Activated T-cell treated with anti-CD3 and anti-CD28 coated beads, Interleukin-2, amount 50 U/mL, for 1 hour (primary cell): ENCODE data around the gene AHCYL2.
"Not testable (repeated sequence)": the region's sequence is repeated elsewhere in the genome, so short reads cannot be mapped to it uniquely, and the experiment has no call there.

Source experiments
- DNase-seq: peaks from one replicate; pipeline ENCODE4 v3.0.0-alpha.2; 2020

Gene AHCYL2

DNA sequence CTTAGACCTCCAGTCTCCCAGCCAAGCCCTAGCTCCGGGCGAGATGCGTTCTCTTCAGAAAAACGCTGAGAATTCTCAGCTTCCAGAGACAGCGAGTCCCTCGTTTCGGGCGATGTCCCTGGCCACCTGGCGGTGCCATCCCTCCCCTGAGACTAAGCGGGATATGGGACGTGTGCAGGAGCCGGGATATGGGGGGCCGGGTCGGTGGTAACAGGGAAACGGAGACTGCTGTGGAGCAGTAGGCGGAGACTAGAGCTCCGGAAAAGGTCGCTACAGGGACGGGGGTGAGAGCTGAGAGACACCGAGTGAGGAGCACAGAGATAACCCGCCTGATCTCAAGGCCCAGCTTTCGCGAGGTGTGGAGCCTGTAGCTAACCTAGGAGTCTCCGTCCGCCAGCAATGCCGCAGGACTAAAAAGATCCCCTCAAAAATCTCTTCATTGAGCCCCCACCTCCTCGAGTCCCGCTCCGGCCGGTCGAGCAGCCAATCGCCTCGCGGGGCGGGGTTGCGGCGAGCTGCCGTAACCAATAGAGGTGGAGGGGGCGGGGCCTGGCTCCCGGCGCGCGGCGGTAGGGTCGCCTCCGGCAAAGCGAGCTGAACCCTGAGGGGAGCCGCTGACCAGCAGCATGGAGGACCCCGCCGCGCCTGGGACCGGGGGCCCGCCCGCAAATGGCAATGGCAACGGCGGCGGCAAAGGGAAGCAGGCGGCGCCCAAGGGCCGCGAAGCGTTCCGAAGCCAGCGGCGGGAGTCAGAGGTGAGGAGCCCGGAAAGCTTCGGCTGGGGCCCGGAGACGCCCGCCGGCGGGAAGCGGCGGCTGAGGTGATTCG is 209.2 kb downstream of the AHCYL2 start, which contains the start of gene STRIP2:
Gene STRIP2 (plus strand): TSS at position 586 of the 828 bp plus-strand sequence. CDS start 41 bp downstream, at position 627.
- DNase-seq, result peak; percentile 91

DNA sequence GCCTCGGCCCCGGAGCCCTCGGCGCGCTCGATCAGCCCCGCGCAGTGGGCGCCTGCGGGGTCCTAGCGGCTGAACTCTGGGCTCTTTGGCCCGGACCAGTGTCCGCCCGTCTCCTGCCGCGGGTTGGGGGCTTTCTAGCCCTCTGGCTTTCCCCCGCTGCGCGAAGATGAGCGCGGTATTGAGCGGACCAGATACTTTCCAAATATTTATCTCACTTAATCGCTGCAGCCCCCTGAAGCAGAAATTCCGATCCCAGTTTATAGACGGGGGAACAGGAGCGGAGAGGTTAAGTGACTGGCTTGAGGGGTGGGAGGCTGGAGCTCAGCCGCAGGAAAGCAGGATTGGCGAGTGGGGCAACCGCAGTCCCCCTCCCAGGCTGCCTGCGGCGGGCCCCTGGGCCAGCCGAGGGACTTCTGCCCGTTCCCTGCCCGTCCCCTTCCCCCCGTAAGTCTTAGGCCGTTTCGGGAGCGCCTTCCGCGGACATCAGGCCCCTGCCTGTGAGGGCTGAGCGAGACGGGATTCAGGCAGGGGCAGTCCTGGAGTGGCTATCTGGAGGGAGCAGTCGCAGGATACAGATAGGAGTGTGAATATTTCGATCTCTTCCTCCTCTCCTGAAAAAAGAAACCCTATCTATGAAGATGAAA is 210.0 kb downstream of the AHCYL2 start:
- DNase-seq, result no peak

- DNase-seq, result no peak
These were observed 210.6 kb downstream of the AHCYL2 start for GRCh38 chr7:129435414-129435829.

DNA sequence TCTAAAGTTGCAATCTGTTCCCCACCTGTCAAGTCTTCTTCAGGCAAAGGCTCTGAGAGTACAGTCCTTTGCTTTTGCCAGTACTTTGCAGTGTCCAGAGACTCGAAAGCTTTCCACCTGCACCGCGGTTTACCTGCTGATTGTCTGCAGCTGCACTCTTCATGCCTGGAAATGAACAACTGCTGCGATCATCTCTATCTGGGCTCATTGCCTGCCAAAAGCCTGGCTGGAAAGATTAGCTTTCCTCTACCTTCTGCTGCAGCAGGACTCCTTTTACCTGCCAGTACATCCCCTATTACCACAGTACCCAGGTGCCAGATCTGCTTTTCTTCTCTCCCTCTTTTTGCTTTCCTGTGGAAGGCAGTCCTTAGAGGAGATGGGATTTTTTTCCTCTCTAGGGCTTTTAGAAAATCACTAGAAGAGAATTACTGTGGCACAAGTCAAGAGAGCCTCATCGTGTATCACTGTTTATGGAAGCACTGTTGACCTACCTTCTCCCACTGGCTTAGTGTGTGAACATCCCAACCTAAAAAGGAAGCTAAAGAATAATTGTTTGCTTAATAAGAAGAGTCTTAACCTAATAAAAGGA is 211.6 kb downstream of the AHCYL2 start:
- no peak for DNase-seq

GRCh38 chr7:129437190-129437589 is 212.4 kb downstream of the AHCYL2 start:
- DNase-seq, result no peak

DNA sequence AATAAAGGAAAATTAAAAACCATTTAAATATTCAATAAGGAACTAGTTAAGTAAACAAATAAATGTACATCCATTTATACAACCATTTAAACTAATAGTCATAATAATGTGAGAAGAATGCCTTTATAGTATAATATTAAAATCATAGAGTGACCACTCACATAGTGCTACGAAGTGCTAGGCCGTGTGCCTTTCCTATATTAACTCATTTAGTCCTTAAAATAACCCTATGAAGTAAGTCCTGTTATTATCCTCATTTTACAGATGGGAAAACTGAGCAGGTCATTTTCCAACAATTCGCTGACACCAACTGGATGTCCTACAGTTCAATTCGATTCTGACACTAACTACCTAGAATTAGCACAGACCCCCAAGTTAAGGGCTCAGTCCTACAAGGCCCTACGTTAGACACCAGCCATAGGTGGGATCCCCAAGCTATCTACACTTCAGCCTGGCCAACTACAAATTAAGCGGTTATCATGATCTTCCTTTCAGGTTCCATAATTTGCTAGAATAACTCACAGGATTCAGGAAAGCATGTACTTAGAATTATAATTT is 213.5 kb downstream of the AHCYL2 start:
- no peak for DNase-seq

GRCh38 chr7:129438839-129439651 is 214.2 kb downstream of the AHCYL2 start:
- DNase-seq, result no peak

DNA sequence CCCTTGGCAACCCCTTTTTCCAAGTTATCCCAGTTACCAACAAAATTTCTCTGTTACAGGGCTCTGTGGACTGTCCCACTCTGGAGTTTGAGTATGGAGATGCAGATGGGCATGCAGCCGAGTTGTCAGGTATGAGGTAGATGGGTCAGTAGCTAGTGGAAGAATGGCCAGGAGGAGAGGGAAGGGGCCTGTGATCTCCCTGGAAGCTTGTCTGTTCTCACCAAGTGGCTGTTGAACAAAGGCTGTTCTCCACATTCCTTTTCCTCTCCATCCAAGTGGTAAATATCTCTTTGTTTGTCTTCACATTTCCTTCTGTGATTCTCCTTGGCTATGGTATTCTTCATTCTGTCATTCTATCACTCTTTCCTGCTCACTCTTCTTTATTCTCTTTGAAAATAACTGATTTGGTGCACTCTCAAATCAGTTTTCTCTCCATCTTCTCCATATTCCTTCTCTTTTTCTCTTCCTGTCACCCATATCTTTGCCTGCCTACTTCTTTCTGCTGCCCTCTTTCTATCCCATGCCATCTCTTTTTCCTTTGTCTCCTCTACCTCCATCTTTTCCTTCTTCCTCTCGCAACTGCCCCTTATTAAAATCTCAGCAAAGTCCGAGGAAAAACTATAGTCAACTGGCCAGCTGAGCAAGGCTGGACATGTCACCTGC is 215.3 kb downstream of the AHCYL2 start:
- DNase-seq, result no peak

GRCh38 chr7:129443612-129444011 is 218.8 kb downstream of the AHCYL2 start:
- DNase-seq, result no peak

DNA sequence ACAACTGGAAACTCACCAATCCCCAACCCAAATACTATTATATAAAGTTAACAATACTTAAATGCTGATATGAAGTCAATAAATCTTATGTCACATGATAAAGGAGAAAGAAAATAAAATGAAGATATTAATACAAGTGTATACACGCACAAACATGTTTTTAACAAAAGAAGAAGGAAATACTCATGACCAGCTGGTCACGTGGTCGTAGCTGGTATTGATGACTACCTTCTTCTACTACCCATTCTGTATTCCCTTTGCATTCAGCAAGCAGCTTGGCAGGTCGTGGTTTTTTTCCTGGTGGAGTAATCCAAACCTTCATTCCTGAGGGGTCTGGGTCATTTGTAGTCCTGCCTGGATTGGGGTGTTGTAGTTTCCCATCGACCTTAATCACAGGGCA is 219.9 kb downstream of the AHCYL2 start:
- DNase-seq, result not testable (repeated sequence)

DNA sequence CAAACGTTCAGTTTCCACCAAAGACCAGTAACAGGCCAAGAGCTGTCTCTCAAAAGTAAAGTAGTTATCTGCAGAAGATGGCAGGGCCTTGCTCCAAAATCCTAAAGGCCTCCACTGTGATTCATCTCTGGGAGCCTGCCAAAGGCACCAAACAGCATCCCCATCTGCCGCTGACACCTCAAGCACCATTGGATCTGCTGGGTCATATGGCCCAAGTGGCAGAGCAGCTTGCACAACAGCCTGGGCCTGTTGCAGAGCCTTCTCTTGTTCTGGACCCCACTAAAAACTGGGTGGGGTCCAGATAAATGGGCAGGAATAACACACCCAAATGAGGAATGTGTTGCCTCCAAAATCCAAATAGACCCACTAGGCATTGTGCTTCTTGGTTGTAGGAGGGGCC is 222.1 kb downstream of the AHCYL2 start:
- not testable (repeated sequence) for DNase-seq

DNA sequence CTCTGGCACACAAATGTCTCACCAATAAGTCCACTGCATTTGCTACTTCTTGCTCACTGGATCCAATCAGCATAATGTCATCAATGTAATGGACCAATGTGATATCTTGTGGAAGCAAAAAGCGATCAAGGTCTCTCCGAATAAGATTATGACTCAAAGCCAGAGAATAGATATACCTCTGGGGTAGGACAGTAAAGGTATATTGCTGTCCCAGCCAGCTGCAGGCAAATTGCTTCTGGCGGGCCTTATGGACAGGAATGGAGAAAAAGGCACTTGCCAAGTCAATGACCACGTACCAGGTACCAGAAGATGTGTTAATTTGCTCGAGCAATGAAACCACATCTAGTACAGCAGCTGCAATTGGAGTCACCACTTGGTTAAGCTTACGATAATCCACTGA is 222.6 kb downstream of the AHCYL2 start:
- not testable (repeated sequence) for DNase-seq

DNA sequence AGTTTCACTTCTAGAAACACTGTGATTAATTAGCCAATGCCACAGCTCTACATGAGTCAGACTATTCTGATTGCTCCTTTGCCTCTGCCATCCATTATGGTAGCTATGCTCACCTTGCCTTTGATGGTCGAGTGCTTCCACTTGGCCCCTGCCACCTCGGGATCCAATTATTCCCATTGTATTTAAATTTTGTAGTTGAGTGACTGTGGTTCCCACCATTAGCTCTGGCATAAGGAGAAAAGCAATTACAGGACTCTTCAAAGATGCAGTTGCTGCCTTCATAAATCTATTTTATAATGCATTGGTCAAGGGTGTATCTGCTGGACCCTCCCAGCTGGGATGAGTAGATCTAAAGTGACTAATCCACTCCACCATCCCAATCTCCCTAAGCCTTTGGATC is 223.8 kb downstream of the AHCYL2 start:
- DNase-seq, result not testable (repeated sequence)

DNA sequence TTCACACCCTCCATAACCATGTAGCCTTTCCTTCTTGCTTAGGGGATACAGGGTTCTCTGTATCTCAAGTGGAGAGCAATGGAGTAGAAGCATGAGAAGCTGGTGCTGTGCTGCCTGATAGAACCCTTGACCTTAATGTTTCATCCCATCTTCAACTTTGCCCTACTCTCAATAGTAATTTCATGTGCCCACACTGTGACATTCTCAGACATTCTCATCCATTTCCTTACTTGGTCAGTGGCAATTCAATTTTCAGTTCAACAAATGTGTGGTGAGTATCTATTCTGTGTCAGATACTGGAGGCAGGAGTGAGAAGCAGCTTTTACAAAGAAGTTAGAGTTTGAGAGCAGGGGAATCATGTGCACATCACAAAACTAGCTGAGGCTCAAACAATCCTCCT is 225.5 kb downstream of the AHCYL2 start:
- DNase-seq, result no peak

GRCh38 chr7:129452589-129453231 is 227.9 kb downstream of the AHCYL2 start:
- no peak for DNase-seq

GRCh38 chr7:129453510-129454248 is 228.8 kb downstream of the AHCYL2 start:
- DNase-seq, result no peak

GRCh38 chr7:129454249-129454551 is 229.4 kb downstream of the AHCYL2 start:
- no peak for DNase-seq

GRCh38 chr7:129456421-129456820 is 231.6 kb downstream of the AHCYL2 start:
- no peak for DNase-seq

DNA sequence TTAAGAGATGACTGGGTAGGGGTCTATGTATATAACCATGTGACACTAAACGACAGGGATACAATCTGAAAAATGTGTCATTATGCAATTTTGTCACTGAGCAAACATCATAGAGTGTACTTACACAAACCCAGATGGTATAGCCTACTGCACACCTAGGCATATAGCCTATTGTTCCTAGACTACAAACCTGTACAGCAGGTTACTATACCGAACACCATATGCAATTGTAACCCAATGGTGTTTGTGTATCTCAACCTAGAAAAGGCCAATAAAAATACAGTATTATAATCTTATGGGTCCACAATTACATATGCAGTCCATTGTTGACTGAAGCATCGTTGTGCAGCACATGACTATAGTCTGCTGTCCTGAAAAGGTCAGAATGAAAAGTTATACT is 232.3 kb downstream of the AHCYL2 start:
- no peak for DNase-seq

DNA sequence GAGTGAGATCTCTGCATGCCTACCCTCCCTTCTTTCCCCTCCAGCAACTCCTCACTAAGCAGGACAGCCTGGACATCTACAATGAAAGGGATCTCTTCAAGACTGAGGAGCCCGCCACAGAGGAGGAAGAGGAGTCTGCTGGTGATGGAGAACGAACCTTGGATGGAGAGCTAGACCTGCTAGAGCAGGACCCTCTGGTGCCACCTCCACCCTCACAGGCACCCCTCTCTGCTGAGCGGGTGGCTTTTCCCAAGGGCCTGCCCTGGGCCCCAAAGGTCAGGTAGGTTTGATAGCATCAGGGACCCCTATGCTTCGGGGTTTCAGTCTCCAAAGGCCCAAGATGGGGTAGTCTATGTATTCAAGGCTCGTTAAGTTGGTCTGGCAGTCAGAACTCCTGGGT is 233.3 kb downstream of the AHCYL2 start:
- no peak for DNase-seq

GRCh38 chr7:129461809-129462208 is 237.0 kb downstream of the AHCYL2 start:
- DNase-seq, result no peak
